Measurements from ENCODE around the gene TECR.

Gene TECR

DNA sequence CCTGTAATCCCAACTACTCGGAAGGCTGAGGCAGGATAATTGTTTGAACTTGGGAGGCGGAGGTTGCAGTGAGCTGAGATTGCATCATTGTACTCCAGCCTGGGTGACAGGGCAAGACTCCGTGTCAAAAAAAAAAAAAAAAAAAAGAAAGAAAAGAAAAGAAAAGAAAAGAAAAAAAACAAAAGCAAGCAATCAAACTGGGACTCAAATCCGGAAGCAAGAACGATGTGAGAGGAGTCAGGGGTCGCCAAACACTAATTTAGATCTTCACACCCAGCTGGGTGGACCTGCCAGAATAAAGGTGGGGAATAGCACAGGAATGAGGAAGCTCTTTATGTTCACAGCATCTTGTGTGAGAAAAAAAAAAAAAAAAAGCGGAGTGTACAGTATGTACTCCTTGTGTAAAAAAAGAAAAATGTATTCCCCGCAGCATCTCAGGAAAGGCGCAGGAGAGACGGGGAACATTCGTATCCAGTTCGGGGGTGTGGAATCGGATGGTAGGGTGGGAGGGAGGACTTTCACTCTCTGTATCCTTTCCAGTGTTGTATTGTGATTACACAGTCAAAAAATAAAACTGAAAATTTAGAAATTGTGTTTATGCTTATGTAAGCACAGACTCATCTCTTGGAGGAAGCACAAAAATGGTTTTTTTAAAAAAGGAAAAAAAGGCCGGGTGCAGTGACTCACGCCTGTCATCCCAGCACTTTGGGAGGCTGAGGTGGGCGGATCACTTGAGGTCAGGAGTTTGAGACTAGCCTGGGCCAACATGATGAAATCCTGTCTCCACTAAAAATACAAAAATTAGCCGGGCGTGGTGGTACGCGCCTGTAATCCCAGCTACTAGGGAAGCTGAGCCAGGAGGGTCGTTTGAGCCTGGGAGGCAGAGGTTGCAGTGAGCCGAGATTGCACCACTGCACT, 18.8 kb upstream of the TECR start:
- DNase-seq, result peak; percentile 80

DNA sequence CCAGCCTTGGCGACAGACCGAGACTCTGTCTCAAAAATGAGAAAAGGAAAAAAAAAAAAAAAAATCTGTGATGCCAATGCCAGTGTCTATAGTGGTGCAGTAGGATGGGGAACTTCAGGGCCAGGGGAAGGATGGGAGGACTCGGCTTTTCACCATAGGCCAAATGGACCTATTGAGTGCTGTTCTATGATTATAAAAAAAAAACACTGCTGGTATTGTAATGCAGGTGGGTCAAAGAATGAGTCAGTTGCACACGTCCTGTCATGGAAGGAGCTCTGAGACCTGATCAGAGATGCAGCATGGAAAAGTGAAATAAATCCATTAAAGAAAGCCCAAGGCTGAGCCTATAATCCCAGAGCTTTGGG, 18.2 kb upstream of the TECR start:
- DNase-seq, result no peak

GRCh38 chr19:14512406-14512961, 16.9 kb upstream of the TECR start:
- no peak for DNase-seq

DNA sequence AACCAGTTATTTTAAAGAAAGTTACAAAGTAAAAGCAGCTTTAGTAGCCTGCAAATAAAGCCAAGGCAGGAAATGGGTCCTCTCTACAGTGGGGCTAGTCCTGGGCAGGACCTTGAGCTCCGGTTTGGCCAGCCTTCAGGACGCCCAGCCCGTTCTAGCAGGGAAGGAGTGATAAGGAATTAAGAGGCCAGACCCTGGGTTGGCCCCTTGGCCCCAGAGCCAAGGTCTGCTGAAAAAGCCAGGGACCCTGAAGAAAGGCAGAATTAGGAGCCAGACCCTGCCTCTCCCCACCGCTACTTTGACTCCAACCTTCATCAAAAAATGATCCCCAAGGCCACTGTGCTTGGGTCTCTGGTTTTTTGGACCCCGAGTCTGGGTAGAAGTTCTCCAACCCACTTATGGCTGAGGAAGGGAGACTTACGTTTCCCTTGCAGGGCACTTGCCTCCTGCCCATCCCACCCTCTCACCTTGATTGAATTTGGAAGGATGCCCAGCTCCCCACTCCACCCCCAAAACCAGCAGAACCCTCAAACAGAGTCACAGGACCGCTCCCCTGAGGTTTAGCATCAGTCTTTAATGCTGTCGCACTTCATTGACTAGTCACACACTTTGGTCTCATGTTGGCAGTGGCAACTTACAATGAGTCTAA, 15.1 kb upstream of the TECR start:
- no peak for DNase-seq

DNA sequence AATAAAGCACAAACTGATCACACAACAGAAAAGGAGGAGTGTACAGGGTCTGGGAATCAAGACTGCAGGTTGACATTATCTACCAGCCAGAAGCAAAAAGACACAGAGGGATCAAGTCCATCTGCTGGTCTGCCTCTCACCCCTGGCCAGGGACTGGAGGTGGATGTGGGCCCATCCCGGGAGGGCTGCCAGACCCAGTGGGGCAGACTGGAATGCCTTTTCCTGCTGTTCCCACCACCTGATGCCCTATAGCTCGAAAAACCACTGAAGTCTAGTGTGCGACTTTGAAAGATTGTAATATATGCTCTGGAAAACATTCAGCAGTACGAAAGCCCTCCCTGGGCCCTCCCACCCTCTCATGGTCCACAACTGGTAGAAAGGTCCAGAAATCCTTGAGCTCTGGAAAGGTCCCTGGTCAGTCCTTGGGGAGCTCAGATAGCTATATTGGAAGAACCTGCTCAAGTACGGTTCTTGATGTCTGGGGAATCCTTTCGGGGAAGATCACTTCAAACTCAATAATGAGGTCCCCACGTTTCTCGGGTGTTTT, 13.8 kb upstream of the TECR start:
- no peak for DNase-seq

DNA sequence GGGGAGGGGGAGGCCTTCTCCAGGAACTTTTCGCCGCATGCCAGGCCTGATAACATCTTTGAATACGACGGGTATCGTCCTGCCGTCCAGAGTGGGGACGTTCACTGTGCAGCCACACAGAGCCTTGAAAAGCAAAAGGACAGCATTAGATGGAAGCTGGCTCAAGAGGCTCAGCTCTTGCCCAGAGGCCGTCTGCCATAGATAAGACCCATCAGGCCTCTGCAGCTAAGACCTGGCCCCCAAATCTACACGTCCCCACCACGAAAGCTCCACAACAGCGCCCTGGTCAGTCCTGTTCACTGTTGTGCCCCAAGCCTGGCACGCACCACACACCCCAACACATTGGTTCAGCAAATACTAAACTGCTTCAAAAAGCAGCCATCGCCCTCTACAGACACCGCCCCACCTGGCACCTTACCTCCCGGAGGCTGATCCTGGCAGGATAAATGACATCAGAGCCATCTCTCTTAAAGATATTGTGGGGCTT, 13.3 kb upstream of the TECR start:
- DNase-seq, result no peak

GRCh38 chr19:14516746-14517438, 12.5 kb upstream of the TECR start:
- no peak for DNase-seq

DNA sequence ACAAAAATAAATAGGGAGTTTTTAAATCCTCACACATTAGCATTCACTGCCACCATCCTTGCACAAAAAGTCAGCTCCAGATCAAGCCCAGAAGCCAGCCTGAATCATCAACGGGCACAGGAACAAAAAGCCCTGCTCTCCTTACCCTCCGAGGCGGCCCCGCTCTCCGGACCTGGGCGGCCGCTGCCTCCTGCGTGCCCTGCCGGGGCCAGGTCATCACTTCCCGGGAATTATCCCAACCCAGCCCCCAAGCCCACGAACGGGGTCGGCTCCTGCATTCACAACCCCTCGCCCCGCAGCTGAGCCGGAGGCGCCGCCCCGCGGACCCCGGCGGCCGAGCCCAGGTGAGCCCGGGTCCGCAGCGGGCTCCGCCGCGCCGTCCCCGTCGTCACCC, 12.0 kb upstream of the TECR start:
- DNase-seq, result no peak

DNA sequence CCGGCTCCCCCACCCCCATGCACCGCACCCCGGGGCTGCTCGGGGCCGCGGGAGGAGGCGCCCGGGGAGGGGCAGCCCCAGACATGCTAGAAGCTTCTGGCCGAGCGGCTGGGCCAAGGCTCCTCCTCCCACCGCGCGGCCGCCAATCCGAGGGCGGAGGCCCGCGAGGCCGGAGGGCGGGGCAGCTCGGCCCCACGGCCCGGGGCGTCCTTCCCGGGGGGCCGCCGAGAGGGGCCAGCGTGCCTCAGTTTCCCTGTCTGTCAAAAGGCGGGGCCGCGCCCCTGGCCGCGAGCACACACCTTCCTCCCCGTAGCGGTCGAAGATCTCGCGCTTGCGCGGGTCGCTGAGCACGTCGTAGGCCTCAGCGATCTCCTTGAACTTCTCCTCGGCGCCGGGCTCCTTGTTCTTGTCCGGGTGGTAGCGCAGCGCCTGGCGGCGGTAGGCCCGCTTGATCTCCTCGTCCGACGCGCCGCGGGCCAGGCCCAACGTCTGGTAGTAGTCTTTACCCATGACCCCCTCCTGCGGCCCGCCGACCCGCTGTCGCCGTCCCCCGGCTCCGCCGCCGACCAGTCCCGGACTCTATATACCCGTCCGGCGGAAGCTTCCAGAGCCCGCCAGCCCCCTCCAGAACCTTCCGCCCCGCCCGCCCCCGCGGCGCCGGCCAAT, 11.4 kb upstream of the TECR start, which contains the start of gene DNAJB1:
TSS of gene DNAJB1 (minus strand) at position 558 of the 666 bp plus-strand sequence. CDS start at position 510, 48 bp downstream.
- peak; percentile 79 for DNase-seq

GRCh38 chr19:14519245-14519859, 10.0 kb upstream of the TECR start:
- no peak for DNase-seq

DNA sequence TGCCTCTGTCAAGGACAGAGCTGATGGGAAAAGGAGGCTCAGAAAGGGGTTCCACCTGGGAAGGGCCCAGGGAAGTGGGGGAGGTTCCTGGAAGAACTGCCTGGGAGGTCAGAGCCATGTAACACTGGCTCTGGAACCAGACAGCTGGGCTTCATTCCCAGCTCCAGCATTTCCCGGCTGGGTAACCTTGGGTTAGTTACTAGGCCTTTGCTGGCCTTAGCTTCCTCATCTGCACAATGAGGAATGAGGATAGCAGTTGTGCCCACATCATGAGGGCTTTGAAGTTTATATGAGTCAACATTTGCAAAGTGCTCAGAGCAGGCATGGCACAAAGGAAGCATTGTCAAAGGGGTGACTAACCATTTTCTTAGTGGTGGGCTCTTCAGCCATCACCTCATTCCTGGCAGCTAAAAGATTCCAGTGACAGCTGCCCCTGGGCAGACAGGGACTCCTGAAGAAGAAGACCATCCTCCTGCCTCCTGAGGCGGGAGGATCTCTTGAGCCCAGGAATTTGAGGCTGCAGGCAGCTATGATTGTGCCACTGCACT, 9.5 kb upstream of the TECR start:
- DNase-seq, result no peak

DNA sequence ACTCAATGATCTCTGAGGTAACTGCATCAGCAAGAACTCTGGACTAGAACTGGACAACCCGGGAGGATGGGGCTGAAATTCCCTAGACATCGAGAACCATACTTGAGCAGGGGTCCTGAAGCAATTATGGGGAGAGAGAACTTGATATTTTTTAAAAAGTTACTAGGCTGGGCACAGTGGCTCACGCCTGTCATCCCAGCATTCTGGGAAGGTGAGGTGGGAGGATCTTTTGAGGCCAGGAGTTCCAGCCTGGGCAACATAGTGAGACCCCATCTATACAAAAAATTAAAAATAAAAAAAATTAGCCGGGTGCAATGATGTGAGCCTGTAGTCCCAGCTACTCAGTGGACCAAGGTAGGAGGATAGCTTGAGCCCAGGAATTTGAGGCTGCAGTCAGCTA, 8.9 kb upstream of the TECR start:
- DNase-seq, result no peak

- no peak for DNase-seq
Observed at GRCh38 chr19:14525729-14526128, 3.7 kb upstream of the TECR start.

GRCh38 chr19:14526423-14526822, 3.0 kb upstream of the TECR start:
- no peak for DNase-seq

GRCh38 chr19:14528419-14529253, 758 bp upstream of the TECR start:
- DNase-seq, result no peak

- no peak for DNase-seq
Observed at GRCh38 chr19:14530005-14530348, 583 bp downstream of the TECR start.

DNA sequence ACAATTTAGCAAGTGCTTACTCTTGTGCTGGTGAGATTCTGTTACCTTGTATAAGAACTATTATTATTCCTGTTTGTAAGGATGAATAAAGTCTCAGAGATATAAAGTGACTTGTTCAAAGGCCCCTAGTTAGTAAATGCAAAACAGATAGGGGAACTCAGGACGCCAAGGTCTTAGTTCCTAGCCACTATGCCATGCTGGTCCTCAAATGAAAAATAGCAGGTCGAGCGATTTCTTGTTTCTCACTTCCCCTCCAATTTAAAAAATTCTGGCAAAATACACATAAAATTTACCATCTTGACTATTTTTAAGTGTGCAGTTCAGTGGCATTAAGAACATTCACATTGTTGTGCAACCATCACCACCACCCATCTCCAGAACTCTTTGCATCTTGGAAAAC, 1.1 kb downstream of the TECR start:
- DNase-seq, result no peak

DNA sequence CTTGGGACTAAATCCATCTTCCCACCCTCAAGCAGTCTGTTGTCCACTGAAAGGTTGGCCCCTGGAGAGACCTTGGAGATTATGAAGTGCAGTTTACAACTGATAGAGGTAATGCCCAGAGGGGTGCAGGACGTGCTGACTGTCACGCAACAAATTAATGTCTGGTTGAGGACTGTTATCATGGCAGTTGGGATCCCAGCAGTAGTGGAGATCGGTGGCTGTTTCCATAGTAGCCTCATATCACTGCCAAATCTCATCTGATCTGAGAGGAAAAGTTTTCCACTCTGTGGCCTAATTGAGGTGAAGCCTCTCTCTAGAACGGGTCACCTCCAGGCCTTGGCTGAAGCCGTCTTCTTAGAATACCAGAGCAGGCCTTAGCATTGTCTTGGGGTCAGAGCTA, 4.1 kb downstream of the TECR start:
- no peak for DNase-seq

GRCh38 chr19:14536926-14537692, 7.7 kb downstream of the TECR start:
- DNase-seq, result peak; percentile 33
